GM21723 (cell line): ENCODE data around the gene OR10G3.
"Not testable (repeated sequence)": the region's sequence is repeated elsewhere in the genome, so short reads cannot be mapped to it uniquely, and the experiment has no call there.

ENCODE experiments used
- ATAC-seq: cut with Tn5 transposase; IDR thresholded peaks from one replicate; pipeline ENCODE4 v1.9.1; 2021; ENCODE audit warnings: mild to moderate bottlenecking, moderate library complexity; ENCODE audit not compliant: unreplicated experiment

OR10G3 gene

GRCh38 chr14:21579976-21580375 lies at the start of gene OR10G3:
Gene OR10G3 (minus strand): TSS chr14:21580076. CDS start chr14:21570744, 9,332 bp downstream.
- no peak for ATAC-seq

- no peak for ATAC-seq
These were observed 46.8 kb upstream of the OR10G3 start for GRCh38 chr14:21626491-21627230.

GRCh38 chr14:21617614-21618013 lies 37.7 kb upstream of the OR10G3 start:
- ATAC-seq: no peak

- ATAC-seq: no peak
These were observed 34.4 kb upstream of the OR10G3 start for GRCh38 chr14:21614240-21614639.

- no peak for ATAC-seq
These were observed 32.4 kb upstream of the OR10G3 start for GRCh38 chr14:21612324-21612723.

- not testable (repeated sequence) for ATAC-seq
These were observed 22.3 kb upstream of the OR10G3 start for GRCh38 chr14:21602181-21602580.

- no peak for ATAC-seq
These were observed 9.4 kb upstream of the OR10G3 start for GRCh38 chr14:21589317-21589716.

GRCh38 chr14:21575661-21576060 lies 4.2 kb downstream of the OR10G3 start:
- ATAC-seq: no peak

GRCh38 chr14:21572604-21573003 lies 7.3 kb downstream of the OR10G3 start:
- no peak for ATAC-seq

- ATAC-seq: no peak
These were observed 21.1 kb downstream of the OR10G3 start for GRCh38 chr14:21558703-21559170.

GRCh38 chr14:21557084-21557901 lies 22.6 kb downstream of the OR10G3 start:
- ATAC-seq: peak; percentile 68

- ATAC-seq: no peak
These were observed 23.3 kb downstream of the OR10G3 start for GRCh38 chr14:21556378-21557083.

- ATAC-seq: no peak
These were observed 26.6 kb downstream of the OR10G3 start for GRCh38 chr14:21553266-21553665.

GRCh38 chr14:21544588-21544987 lies 35.3 kb downstream of the OR10G3 start:
- ATAC-seq: not testable (repeated sequence)

- ATAC-seq: no peak
These were observed 35.9 kb downstream of the OR10G3 start for GRCh38 chr14:21543963-21544362.

- no peak for ATAC-seq
These were observed 36.3 kb downstream of the OR10G3 start for GRCh38 chr14:21543521-21543960.

- ATAC-seq: no peak
These were observed 38.3 kb downstream of the OR10G3 start for GRCh38 chr14:21541413-21542074.

GRCh38 chr14:21539189-21539940 lies 40.5 kb downstream of the OR10G3 start:
- no peak for ATAC-seq

- no peak for ATAC-seq
These were observed 42.8 kb downstream of the OR10G3 start for GRCh38 chr14:21537090-21537424.

GRCh38 chr14:21536418-21537089 lies 43.3 kb downstream of the OR10G3 start:
- no peak for ATAC-seq
